Type B pancreatic cell (in vitro differentiated cells): ENCODE results near the gene DST. TPM values are rescaled to one million over a fixed set of nuclear protein-coding genes. Genes with fewer than 3 reads are reported as not detected.
A peak's percentile ranks its signal among the peaks of the same experiment; 100 is the strongest.
"Not testable (repeated sequence)": the region's sequence is repeated elsewhere in the genome, so short reads cannot be mapped to it uniquely, and the experiment has no call there.

Experiments used
- DNase-seq: peaks from one replicate; pipeline ENCODE4 v3.0.0; 2021; ENCODE audit warnings: mixed read lengths; ENCODE audit not compliant: unreplicated experiment; ENCODE audit errors: extremely low spot score
- H3K27ac Mint-ChIP-seq: 2 replicates; pipeline ENCODE4 v1.8.0; 2021; ENCODE audit warnings: mild to moderate bottlenecking, mixed read lengths
- H3K27me3 Mint-ChIP-seq: 2 replicates; pipeline ENCODE4 v1.8.0; 2021; ENCODE audit warnings: mixed read lengths
- H3K36me3 Mint-ChIP-seq: 2 replicates; pipeline ENCODE4 v1.8.0; 2021; ENCODE audit warnings: mixed read lengths
- H3K4me1 Mint-ChIP-seq: one replicate; pipeline ENCODE4 v1.8.0; 2021; ENCODE audit warnings: mixed read lengths; ENCODE audit not compliant: unreplicated experiment
- H3K4me3 Mint-ChIP-seq: 2 replicates; pipeline ENCODE4 v1.8.0; 2021; ENCODE audit warnings: mild to moderate bottlenecking, mixed read lengths
- H3K9me3 Mint-ChIP-seq: 2 replicates; pipeline ENCODE4 v1.8.0; 2021; ENCODE audit warnings: mixed read lengths
- CTCF ChIP-seq: fragments of 200-600 bp; sonication (generic); conservative IDR thresholded peaks from 2 replicates; pipeline ENCODE4 v1.5.0; 2021; ENCODE audit warnings: antibody characterized with exemption, mild to moderate bottlenecking
- total RNA-seq: library from RNA; stranded (reverse); gene quantifications from 2 replicates; pipeline ENCODE4 v1.2.1, GENCODE V29; 2021; ENCODE audit warnings: low replicate concordance

DST gene
- total RNA-seq, 1 donor from 2014 or later: 116 TPM

- DNase-seq: no peak
- no peaks in the 10 kb centered on the region for H3K27me3 Mint-ChIP-seq
- peaks cover 18% of the 10 kb centered on the region for H3K4me1 Mint-ChIP-seq
- no peak overlapping the region for H3K4me3 Mint-ChIP-seq
- H3K36me3 Mint-ChIP-seq: no peaks in the 10 kb centered on the region
- no peaks in the 10 kb centered on the region for H3K9me3 Mint-ChIP-seq
- TF ChIP-seq CTCF: no peak
- peak overlapping the region; percentile 4 for H3K27ac Mint-ChIP-seq
These were observed 21.3 kb upstream of the DST start for GRCh38 chr6:56664029-56664428.

GRCh38 chr6:56663344-56663743, 20.7 kb upstream of the DST start:
- no peak overlapping the region for H3K4me3 Mint-ChIP-seq
- H3K9me3 Mint-ChIP-seq: no peaks in the 10 kb centered on the region
- H3K4me1 Mint-ChIP-seq: peaks cover 18% of the 10 kb centered on the region
- no peak overlapping the region for H3K27ac Mint-ChIP-seq
- TF ChIP-seq CTCF: no peak
- H3K36me3 Mint-ChIP-seq: no peaks in the 10 kb centered on the region
- H3K27me3 Mint-ChIP-seq: no peaks in the 10 kb centered on the region
- no peak for DNase-seq

GRCh38 chr6:56661338-56661737, 18.6 kb upstream of the DST start:
- peaks cover 18% of the 10 kb centered on the region for H3K4me1 Mint-ChIP-seq
- H3K9me3 Mint-ChIP-seq, DNase-seq, H3K36me3 Mint-ChIP-seq, H3K27ac Mint-ChIP-seq, H3K27me3 Mint-ChIP-seq, H3K4me3 Mint-ChIP-seq: not testable (repeated sequence)

GRCh38 chr6:56660381-56660730, 17.7 kb upstream of the DST start:
- Mint-ChIP-seq H3K27ac (peak overlapping the region; percentile 1), H3K4me1 (peaks cover 18% of the 10 kb centered on the region), H3K36me3 (no peaks in the 10 kb centered on the region), H3K9me3 (no peaks in the 10 kb centered on the region), H3K4me3 (no peak overlapping the region), H3K27me3 (no peaks in the 10 kb centered on the region)
- DNase-seq: no peak
- no peak for TF ChIP-seq CTCF

GRCh38 chr6:56659721-56660380, 17.2 kb upstream of the DST start:
- Mint-ChIP-seq H3K9me3 (no peaks in the 10 kb centered on the region), H3K27ac (peak overlapping the region; percentile 1), H3K4me1 (peaks cover 18% of the 10 kb centered on the region), H3K36me3 (no peaks in the 10 kb centered on the region), H3K4me3 (no peak overlapping the region), H3K27me3 (no peaks in the 10 kb centered on the region)
- TF ChIP-seq CTCF: no peak
- no peak for DNase-seq

- H3K27me3 Mint-ChIP-seq: no peaks in the 10 kb centered on the region
- H3K4me3 Mint-ChIP-seq: no peak overlapping the region
- peaks cover 12% of the 10 kb centered on the region for H3K4me1 Mint-ChIP-seq
- H3K9me3 Mint-ChIP-seq: no peaks in the 10 kb centered on the region
- no peak overlapping the region for H3K27ac Mint-ChIP-seq
- H3K36me3 Mint-ChIP-seq: no peaks in the 10 kb centered on the region
- no peak for DNase-seq
- no peak for TF ChIP-seq CTCF
These were observed 15.6 kb upstream of the DST start for GRCh38 chr6:56658326-56658725.
